PC-3 (cell line): Measurements from ENCODE around the gene MICOS13.

Experiments used
- EZH2 ChIP-seq: fragments of 300-600 bp; sonication (generic); IDR thresholded peaks from one replicate; pipeline ENCODE4 v1.6.1; 2017; ENCODE audit warnings: antibody characterized with exemption, mild to moderate bottlenecking, low read length; ENCODE audit not compliant: unreplicated experiment
- TF ChIP-seq, protein P1 (sequence below): fragments of 300-600 bp; sonication (generic); conservative IDR thresholded peaks from 2 replicates; pipeline ENCODE4 v1.5.1; 2017; ENCODE audit warnings: antibody characterized with exemption, low read depth, mild to moderate bottlenecking, low read length

DNA sequence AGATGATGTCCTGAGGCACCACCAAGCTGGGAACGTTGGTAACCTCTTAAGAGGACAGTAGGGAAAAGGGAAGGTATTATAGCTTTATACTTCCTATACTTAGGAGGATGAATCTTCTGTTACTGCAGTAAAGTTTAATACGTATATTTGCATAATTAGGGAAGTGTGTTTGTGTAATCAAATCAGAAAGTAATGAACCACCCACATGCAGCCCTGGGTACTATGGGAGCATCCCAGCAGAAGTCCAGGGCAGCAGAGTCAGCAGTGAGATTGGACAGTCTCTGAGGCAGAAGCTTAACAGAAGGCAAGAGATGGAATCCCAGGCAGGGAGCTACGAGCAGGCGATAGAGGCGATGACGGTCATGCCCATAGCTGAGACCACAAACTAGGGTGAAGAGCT lies 44.9 kb downstream of the MICOS13 start:
- no peak for TF ChIP-seq EZH2
- TF ChIP-seq, protein P1, sequence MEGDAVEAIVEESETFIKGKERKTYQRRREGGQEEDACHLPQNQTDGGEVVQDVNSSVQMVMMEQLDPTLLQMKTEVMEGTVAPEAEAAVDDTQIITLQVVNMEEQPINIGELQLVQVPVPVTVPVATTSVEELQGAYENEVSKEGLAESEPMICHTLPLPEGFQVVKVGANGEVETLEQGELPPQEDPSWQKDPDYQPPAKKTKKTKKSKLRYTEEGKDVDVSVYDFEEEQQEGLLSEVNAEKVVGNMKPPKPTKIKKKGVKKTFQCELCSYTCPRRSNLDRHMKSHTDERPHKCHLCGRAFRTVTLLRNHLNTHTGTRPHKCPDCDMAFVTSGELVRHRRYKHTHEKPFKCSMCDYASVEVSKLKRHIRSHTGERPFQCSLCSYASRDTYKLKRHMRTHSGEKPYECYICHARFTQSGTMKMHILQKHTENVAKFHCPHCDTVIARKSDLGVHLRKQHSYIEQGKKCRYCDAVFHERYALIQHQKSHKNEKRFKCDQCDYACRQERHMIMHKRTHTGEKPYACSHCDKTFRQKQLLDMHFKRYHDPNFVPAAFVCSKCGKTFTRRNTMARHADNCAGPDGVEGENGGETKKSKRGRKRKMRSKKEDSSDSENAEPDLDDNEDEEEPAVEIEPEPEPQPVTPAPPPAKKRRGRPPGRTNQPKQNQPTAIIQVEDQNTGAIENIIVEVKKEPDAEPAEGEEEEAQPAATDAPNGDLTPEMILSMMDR, result no peak
